Skeletal muscle satellite cell (primary cell): ENCODE results near the gene PDE1C.
"Not testable (repeated sequence)": the region's sequence is repeated elsewhere in the genome, so short reads cannot be mapped to it uniquely, and the experiment has no call there.

Experiments used
- H3K27me3 ChIP-seq: 2 replicates; pipeline ENCODE4 v1.7.0; 2013; ENCODE audit warnings: low read length; ENCODE audit not compliant: control insufficient read depth, insufficient read depth
- H3K36me3 ChIP-seq: 2 replicates; pipeline ENCODE4 v1.7.0; 2013; ENCODE audit warnings: mild to moderate bottlenecking, control low read depth, low read length; ENCODE audit not compliant: insufficient read depth
- H3K4me1 ChIP-seq: 2 replicates; pipeline ENCODE4 v1.7.0; 2013; ENCODE audit warnings: low read length; ENCODE audit not compliant: control insufficient read depth, insufficient read depth
- H3K4me2 ChIP-seq: 2 replicates; pipeline ENCODE4 v1.7.0; 2013; ENCODE audit warnings: mild to moderate bottlenecking, low read length
- H3K4me3 ChIP-seq: 2 replicates; pipeline ENCODE4 v1.7.0; 2013; ENCODE audit warnings: low read length
- H3K9ac ChIP-seq: 2 replicates; pipeline ENCODE4 v1.7.0; 2013; ENCODE audit warnings: mild to moderate bottlenecking, low read depth, low read length, moderate library complexity
- H3K9me3 ChIP-seq: replicated peaks from 2 replicates; pipeline ENCODE4 v1.7.0; 2013; ENCODE audit warnings: mild to moderate bottlenecking, control low read depth, low read length

PDE1C gene

DNA sequence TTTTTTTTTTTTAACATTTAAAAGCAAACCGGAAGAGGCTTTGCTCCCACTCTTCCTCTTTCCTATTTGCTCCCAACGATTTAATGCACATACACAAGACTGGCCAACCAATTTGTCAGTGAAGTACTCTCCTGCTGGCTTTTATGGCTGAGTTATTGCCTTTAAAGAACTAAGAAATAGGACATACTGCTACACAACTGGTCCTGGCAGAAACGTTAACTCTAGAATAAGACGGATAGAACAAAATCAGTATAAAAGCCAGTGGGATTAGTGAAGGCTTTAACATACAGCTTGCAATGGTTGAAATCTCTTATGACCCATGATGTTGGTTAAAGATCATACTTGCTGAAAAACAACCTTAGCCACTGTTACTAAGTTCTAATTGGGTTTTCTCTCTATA lies 47.2 kb downstream of the PDE1C start:
- Histone ChIP-seq H3K9me3 (no peaks in the 10 kb centered on the region), H3K9ac (no peak overlapping the region), H3K36me3 (no peaks in the 10 kb centered on the region), H3K27me3 (no peaks in the 10 kb centered on the region), H3K4me2 (no peak overlapping the region), H3K4me1 (no peaks in the 10 kb centered on the region), H3K4me3 (no peak overlapping the region)

DNA sequence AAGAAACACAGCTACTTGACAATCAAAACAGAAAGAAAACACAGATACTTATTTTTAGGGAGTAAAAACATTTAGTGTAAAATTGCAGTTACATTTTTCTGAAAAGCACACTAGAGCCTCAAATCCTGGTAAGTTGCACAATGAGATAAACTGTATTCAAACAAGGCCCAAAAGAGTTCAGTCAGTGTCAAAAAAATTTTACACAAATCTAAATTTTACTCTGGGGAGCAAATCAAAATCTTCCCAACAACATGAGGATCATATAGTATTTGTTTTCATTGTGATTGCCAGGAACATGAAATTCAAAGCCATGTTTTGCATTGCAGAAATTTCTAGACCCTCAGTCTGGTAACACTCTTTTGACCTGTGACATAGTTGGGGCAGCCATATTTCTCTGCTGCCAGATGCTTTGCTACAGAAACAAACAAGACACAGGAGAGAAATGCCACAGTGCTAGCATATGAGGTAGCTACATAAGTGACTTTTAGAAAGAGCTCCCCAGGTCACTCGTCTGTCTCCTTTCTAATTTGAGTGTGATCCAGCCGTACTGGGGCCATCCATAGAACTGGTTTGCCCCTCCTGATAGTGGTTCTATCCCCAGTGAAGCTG lies 49.6 kb downstream of the PDE1C start:
- H3K27me3 ChIP-seq: no peaks in the 10 kb centered on the region
- H3K4me1 ChIP-seq: no peaks in the 10 kb centered on the region
- no peak overlapping the region for H3K9ac ChIP-seq
- no peaks in the 10 kb centered on the region for H3K36me3 ChIP-seq
- no peak overlapping the region for H3K4me2 ChIP-seq
- no peak overlapping the region for H3K4me3 ChIP-seq
- no peaks in the 10 kb centered on the region for H3K9me3 ChIP-seq

DNA sequence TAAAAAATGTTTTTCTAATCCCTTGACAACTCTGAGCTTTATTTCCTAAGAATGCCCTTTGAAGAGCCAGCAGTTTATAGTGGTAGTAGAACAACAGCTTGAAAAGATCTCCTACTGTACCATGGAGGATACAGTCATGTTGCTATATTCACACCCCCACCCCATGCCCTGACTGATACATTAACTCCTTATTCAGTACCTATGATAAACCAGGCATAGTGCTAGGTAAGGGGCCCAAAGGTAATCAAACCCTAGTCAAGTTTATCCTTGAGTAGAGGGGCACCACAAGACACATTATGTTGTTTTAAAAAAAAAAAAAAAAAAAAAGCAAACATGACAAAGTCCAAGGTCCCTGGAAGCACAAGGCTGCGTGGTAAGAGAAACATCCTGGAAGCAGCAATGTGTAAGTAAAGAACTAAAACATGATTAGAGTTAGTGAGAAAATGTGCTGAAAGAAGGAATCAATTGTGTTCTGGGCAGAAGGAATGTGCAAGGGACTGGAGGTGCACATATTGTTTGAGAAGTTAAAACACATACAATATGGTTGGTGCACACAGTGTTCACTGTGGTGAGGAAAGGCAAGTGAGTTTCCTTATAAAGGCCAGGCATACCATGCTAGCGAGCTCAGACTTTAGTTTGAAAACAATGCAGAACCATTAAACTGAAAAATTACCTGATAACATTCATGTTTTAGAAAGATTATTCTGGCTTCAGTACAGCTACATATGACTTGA lies 51.2 kb downstream of the PDE1C start:
- H3K27me3 ChIP-seq: no peaks in the 10 kb centered on the region
- no peaks in the 10 kb centered on the region for H3K4me1 ChIP-seq
- no peaks in the 10 kb centered on the region for H3K9me3 ChIP-seq
- no peak overlapping the region for H3K4me3 ChIP-seq
- H3K36me3 ChIP-seq: no peaks in the 10 kb centered on the region
- H3K9ac ChIP-seq: no peak overlapping the region
- H3K4me2 ChIP-seq: no peak overlapping the region

DNA sequence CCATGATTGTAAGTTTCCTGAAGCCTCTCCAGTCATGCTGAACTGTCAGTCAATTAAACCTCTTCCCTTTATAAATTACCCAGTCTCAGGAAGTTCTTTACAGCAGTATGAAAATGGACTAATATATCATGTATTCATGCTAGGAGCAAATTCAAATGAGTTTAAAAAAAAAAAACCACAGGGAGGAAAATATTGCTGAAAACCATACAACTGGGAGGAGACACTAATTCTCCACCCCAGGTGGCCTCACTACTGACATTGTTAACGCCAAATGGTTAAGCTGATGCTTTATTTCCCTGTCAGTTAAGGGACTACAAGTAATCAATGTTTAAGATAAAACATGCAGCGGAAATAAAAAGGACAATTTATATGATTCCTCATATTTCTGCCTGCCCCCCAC lies 55.1 kb downstream of the PDE1C start:
- H3K36me3 ChIP-seq: no peaks in the 10 kb centered on the region
- H3K9me3 ChIP-seq: no peaks in the 10 kb centered on the region
- H3K4me1 ChIP-seq: no peaks in the 10 kb centered on the region
- no peak overlapping the region for H3K4me3 ChIP-seq
- no peaks in the 10 kb centered on the region for H3K27me3 ChIP-seq
- H3K9ac ChIP-seq: no peak overlapping the region
- H3K4me2 ChIP-seq: no peak overlapping the region

DNA sequence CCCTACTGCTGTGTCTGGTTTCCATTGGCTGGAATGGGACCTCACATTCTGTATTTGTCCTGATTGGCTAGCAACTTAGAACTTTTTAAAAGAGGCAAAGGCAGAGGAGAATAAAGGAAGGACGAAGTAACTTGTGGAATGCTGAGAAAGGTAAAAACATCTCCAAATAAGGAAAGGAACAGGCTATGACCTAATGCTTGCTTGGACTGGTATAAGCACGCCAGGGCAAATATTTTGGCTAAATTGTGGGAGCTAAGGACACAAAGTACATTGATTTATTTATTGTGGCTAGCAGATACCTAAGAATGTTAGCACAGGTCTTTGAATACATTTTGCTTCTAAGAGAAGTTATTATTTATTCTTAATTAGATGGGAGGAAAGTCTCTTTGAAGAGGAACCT lies 56.7 kb downstream of the PDE1C start:
- not testable (repeated sequence) for H3K4me2 ChIP-seq, H3K9me3 ChIP-seq, H3K4me3 ChIP-seq, H3K4me1 ChIP-seq, H3K36me3 ChIP-seq, H3K9ac ChIP-seq, H3K27me3 ChIP-seq

DNA sequence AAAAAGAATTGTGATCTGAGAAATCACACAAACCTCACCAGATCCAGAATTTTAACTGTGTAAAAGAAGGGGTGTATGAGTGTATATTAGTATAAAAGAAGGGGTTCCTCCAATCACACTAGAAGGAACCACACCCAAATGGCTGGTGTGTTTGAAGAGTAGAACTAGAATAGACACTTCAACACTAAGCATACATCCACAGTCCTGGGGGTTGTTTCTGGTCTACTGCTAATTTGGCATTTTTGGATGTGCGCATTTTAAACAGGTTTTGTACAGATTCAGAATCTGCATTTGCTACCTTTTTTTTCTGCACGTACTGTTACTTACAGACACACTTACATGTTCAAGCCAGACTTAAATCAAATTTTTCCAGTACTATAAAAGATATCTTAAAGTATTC lies 64.6 kb downstream of the PDE1C start:
- H3K36me3 ChIP-seq: no peaks in the 10 kb centered on the region
- H3K27me3 ChIP-seq: no peaks in the 10 kb centered on the region
- H3K4me3 ChIP-seq: no peak overlapping the region
- H3K4me1 ChIP-seq: no peaks in the 10 kb centered on the region
- no peak overlapping the region for H3K4me2 ChIP-seq
- H3K9ac ChIP-seq: no peak overlapping the region
- no peaks in the 10 kb centered on the region for H3K9me3 ChIP-seq

DNA sequence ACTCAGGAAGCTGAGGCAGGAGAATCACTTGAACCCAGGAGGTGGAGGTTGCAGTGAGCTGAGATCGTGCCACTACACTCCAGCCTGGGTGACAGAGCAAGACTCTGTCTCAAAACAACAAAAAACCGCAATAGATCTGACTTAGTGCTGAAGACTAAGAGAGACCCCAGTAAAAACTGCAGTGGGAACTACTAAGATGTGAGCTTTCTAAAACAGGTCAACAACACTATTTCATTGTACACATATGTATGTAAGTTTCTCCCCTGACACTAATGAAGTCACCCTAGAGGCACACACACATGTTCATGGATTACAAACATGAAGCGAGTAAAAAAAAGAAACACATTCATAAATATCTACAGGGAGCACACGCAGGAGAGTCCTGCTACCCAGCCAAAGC lies 68.3 kb downstream of the PDE1C start:
- Histone ChIP-seq H3K4me2 (no peak overlapping the region), H3K36me3 (no peaks in the 10 kb centered on the region), H3K4me3 (no peak overlapping the region), H3K9ac (no peak overlapping the region), H3K27me3 (no peaks in the 10 kb centered on the region), H3K9me3 (no peaks in the 10 kb centered on the region), H3K4me1 (no peaks in the 10 kb centered on the region)

DNA sequence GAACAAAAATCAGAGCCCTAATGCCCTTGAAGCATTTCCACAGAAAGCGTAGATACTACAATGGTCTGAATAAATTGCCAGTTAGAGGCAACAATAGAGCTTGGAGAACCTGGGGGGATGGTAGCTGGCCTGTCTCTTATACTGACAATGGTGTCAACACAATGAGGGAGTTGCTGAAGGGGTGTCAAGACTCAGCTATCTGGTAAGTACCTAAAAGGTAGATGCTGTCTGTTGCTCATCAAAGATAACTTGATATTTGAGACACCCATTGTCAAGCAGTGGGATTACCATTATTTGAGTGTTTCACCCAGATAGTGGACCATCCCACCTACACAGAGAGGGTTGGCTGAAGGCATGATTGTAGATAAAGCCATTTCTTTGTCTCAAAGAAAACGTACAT lies 72.8 kb downstream of the PDE1C start:
- Histone ChIP-seq H3K9me3 (no peaks in the 10 kb centered on the region), H3K4me3 (no peak overlapping the region), H3K9ac (no peak overlapping the region), H3K36me3 (no peaks in the 10 kb centered on the region), H3K4me1 (no peaks in the 10 kb centered on the region), H3K4me2 (no peak overlapping the region), H3K27me3 (no peaks in the 10 kb centered on the region)

DNA sequence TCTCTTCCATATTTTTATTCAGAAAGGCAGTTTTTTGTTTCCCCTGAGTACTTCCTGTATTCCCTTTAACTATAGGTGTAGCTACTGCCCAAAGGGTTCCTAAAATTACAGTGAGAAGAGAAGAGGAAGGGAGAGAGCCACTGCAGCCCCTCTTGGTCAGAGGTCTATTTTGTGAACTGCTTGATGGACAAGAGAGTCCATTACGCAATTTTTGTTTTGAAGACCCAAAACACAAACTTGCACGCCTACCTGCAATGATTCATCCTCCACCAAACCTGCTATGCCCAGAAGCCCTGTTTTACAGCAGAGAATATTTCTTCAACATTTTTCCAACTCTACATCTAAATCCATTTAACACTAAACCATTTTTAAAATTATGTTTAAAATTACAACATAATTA lies 75.1 kb downstream of the PDE1C start:
- Histone ChIP-seq H3K4me2 (no peak overlapping the region), H3K27me3 (no peaks in the 10 kb centered on the region), H3K9ac (no peak overlapping the region), H3K4me3 (no peak overlapping the region), H3K36me3 (no peaks in the 10 kb centered on the region), H3K4me1 (peaks cover 3% of the 10 kb centered on the region), H3K9me3 (no peaks in the 10 kb centered on the region)

DNA sequence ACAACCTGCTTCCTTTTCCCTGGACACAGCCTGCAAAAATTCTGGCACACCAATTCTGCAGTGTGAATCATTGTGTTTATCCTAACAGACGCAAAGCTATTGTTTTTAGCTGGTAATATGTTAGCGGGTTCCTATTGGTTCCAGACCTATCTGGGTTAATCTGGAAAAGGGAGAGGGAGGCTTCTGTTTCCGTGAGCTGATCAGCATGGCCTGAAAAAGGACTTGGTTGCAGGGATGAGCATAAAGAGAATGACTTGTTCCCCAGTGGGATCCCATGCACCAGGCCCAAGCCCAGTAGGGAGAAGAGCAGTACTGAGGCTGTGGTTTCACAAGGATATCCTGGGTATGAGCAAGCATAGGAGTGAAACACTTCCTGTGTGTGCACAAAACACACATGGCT lies 78.4 kb downstream of the PDE1C start:
- no peak overlapping the region for H3K9ac ChIP-seq
- no peak overlapping the region for H3K4me2 ChIP-seq
- H3K36me3 ChIP-seq: no peaks in the 10 kb centered on the region
- H3K27me3 ChIP-seq: no peaks in the 10 kb centered on the region
- H3K9me3 ChIP-seq: no peaks in the 10 kb centered on the region
- H3K4me3 ChIP-seq: no peak overlapping the region
- peaks cover 3% of the 10 kb centered on the region for H3K4me1 ChIP-seq

DNA sequence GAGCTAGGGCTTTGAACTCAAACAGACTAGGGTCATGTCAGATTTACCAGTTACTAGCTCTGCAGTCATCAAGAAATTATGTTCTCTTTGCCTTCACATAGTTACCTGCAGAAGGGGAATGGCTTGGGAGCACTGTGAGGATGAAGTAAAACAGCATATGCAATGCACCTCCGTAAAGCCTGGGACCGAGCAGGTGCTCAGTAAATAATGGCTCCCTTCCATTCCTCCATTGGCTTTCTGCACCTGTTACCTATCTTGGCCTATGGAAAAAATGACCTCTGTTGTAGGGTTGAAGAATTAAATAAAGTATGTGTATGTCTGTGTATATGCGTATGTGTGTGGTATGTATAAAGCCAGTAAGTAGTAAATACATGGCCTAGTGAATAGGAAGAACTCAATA lies 78.8 kb downstream of the PDE1C start:
- no peak overlapping the region for H3K4me3 ChIP-seq
- H3K9ac ChIP-seq: no peak overlapping the region
- H3K36me3 ChIP-seq: no peaks in the 10 kb centered on the region
- no peaks in the 10 kb centered on the region for H3K9me3 ChIP-seq
- H3K4me2 ChIP-seq: no peak overlapping the region
- H3K27me3 ChIP-seq: no peaks in the 10 kb centered on the region
- peaks cover 3% of the 10 kb centered on the region for H3K4me1 ChIP-seq

DNA sequence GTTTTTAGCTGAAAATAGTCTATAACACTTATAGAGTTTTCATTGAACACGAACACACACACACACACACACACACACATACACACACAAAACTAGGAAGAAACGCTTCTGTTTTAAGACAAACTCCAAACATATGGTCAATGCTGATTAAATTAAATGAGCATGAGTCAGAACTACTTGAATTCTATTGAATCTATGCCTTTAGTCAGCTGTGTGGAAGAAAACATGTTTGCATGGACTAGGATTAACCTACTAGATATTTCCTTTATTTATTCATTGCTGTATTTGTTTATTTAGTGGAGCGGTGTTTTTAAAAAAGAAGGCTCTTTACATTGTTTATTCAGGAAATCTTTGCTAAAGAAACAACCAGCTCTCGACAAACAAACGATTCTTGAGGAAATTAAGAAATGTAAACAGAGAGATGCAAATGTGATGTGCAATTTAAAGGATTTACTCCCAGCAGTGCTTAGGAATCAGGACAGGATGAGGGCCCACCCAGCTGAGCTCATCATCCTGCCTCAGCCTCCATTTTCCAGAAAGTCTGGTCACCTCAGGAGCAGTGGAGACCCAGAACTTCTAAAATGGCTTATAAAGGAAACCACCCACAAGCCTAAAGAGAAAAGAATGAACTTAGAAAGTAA lies 83.2 kb downstream of the PDE1C start:
- no peak overlapping the region for H3K4me2 ChIP-seq
- no peaks in the 10 kb centered on the region for H3K27me3 ChIP-seq
- H3K36me3 ChIP-seq: no peaks in the 10 kb centered on the region
- peaks cover 3% of the 10 kb centered on the region for H3K4me1 ChIP-seq
- no peak overlapping the region for H3K9ac ChIP-seq
- no peak overlapping the region for H3K4me3 ChIP-seq
- H3K9me3 ChIP-seq: no peaks in the 10 kb centered on the region
